Choroid plexus epithelial cell (primary cell): Measurements from ENCODE around the gene TMEM17.

ENCODE experiments used
- DNase-seq: peaks from one replicate; pipeline ENCODE4 v3.0.0-alpha.2; 2010; ENCODE audit warnings: low read depth
- H3K4me3 ChIP-seq: 2 replicates; pipeline ENCODE4 v1.5.1; 2011; ENCODE audit warnings: low read depth, mild to moderate bottlenecking, control low read depth, low read length, moderate library complexity
- TF ChIP-seq, protein P1 (sequence below): conservative IDR thresholded peaks from 2 replicates; pipeline ENCODE4 v1.5.1; 2011; ENCODE audit warnings: low read depth, mild to moderate bottlenecking, control low read depth, inconsistent platforms, low read length, moderate library complexity

TMEM17 gene

DNA sequence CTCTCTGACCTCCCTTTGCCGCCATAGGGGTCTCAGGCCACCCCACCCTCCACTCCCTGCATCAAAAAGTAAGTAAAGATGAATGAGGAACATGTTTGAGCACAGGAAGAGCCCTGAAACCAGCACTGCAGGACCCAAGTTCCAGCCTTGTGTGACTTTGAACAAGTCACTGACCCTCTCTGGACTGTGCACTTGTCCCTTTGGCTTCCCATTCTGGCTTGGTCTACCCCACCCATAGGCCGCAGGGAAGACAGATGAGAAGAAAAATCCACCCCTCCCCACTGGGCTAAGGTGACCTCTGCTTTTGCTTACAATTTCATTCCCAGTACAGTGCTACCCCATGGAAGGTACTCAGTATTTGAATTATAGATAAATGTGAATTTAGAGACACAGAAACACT lies 43.8 kb downstream of the TMEM17 start:
- no peak overlapping the region for H3K4me3 ChIP-seq
- no peak for DNase-seq
- TF ChIP-seq, protein P1, sequence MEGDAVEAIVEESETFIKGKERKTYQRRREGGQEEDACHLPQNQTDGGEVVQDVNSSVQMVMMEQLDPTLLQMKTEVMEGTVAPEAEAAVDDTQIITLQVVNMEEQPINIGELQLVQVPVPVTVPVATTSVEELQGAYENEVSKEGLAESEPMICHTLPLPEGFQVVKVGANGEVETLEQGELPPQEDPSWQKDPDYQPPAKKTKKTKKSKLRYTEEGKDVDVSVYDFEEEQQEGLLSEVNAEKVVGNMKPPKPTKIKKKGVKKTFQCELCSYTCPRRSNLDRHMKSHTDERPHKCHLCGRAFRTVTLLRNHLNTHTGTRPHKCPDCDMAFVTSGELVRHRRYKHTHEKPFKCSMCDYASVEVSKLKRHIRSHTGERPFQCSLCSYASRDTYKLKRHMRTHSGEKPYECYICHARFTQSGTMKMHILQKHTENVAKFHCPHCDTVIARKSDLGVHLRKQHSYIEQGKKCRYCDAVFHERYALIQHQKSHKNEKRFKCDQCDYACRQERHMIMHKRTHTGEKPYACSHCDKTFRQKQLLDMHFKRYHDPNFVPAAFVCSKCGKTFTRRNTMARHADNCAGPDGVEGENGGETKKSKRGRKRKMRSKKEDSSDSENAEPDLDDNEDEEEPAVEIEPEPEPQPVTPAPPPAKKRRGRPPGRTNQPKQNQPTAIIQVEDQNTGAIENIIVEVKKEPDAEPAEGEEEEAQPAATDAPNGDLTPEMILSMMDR: no peak

DNA sequence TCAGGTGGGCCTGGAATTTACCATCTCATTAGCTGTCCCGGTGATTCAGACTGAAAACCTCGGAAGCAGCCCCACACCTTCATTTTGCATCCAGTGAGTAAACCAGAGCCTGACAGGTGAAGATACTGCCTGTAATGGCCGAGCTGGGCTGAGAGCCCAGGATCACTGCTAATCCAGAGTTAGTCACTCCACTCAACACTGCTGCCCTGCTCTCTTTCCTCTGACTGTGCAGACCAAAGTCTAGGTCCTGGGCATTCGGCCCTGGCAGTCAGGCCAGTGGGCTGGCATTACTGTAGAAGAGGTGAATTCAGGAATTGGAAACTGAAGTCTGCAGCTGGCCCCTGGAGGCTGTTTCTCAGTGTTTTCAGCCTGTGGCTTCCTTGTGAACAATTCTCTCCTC lies 44.3 kb downstream of the TMEM17 start:
- no peak overlapping the region for H3K4me3 ChIP-seq
- TF ChIP-seq, protein P1: no peak
- no peak for DNase-seq

- TF ChIP-seq, protein P1: no peak
Measured at GRCh38 chr2:62461017-62461553, 44.9 kb downstream of the TMEM17 start.

GRCh38 chr2:62460175-62460574 lies 45.8 kb downstream of the TMEM17 start:
- DNase-seq: no peak
- no peak overlapping the region for H3K4me3 ChIP-seq
- TF ChIP-seq, protein P1: no peak

More at GRCh38 chr2:62461017-62461553, 44.9 kb downstream of the TMEM17 start:
- no peak overlapping the region for H3K4me3 ChIP-seq
- no peak for DNase-seq

DNA sequence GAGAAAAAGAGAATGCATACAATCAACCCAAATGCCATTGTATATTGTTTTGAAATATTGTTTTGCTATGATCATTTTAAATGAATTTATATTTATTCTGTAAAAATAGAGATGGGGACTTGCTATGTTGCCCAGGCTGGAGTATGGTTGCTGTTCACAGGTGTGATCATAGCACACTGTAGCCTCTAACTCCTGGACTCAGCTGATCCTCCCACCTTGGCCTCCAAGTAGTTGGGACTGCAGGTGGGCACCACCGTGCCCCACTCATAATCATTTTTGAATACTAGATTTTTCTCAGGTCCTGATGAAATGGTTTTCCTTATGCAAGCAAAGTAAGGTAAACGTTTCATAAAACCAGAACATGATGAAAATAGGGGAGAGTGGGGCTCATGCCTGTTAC lies 46.3 kb downstream of the TMEM17 start:
- H3K4me3 ChIP-seq: no peak overlapping the region
- TF ChIP-seq, protein P1: no peak
- no peak for DNase-seq

DNA sequence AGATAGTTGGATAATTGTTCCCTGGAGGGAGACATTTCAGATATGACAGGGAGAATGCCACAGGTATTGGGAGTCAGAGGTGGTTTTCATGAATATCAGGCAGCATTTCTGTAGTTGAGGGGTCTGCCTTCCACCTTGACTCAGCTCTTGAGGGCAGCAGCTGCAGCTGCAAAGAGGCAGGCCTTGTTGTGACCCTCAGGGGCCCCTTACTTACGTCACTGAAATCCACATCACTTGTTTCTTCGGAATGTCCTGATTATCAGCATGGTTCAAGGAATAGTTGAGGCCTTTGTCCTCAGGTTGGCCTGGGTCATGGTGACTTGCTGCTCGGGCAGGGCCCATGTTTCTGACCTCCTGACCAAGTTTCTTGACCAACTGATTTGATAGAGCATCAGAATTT lies 46.9 kb downstream of the TMEM17 start:
- H3K4me3 ChIP-seq: no peak overlapping the region
- TF ChIP-seq, protein P1: no peak
- DNase-seq: no peak

DNA sequence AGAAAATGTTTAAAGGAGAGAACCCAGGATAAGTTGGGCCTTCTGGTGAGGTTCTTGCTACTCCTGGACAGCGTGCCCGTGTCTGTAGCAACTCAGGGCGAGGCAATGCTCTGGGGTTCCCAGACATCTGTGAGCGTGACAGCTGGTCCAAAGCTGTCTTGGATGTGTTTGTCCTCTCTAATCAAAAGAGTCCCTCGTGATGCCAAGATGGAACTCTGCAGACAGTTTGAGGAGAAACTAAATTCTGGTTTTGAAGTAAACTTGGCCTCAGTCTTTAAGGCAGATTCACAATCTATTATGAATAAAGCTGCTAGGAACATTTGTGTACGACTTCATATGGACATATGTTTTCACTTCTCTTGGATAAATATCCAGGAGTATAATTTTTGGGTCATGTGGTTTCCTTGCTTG lies 47.3 kb downstream of the TMEM17 start:
- no peak overlapping the region for H3K4me3 ChIP-seq
- no peak for DNase-seq
- TF ChIP-seq, protein P1: no peak
